ENCODE data around the gene SNAPC1.

DNA sequence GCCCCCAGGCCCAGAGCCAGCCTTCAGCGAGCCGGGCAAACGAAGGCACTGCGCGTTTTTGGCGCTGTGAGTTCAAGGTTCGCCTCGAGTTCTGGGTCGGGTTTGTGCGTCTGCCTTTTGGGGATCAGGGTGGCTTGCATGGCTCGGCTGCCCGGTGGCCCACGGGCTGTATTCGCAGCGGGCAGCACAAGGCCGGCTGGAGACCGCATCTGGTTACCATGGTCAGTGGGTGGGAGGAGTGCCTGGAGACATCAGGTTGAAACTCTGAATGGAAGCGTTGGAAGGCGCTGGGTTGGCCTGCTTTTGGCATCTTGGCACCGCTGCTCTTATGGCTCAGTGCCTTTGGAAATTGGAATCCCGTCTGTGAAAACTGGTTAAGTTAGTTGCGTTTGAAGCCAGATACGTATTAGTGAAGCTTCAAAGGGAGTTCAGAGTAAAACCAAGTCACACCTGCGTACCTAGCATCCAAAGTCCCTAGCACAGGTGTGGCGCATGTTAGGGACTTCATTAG lies 50.9 kb downstream of the SNAPC1 start:
- TF ChIP-seq ZNF329 (CRISPR knock-in tag; IDR thresholded peaks at IDR 0.05; ENCODE audit: low read depth) (no peak), THYN1 (CRISPR knock-in tag; IDR thresholded peaks at IDR 0.05; ENCODE audit: borderline replicate concordance, low read depth) (no peak), NR3C1 (CRISPR knock-in tag; IDR thresholded peaks at IDR 0.05) (no peak), NFKBIZ (CRISPR knock-in tag; IDR thresholded peaks at IDR 0.05) (no peak), ZNF878 (CRISPR knock-in tag; IDR thresholded peaks at IDR 0.05) (no peak)
- TF ChIP-seq, protein P1, sequence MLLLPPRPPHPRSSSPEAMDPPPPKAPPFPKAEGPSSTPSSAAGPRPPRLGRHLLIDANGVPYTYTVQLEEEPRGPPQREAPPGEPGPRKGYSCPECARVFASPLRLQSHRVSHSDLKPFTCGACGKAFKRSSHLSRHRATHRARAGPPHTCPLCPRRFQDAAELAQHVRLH (CRISPR knock-in tag; IDR thresholded peaks at IDR 0.05; ENCODE audit: borderline replicate concordance, low read depth) = no peak
